MCF 10A (cell line): Measurements from ENCODE around the gene TOMM40L. TPM values are rescaled to one million over a fixed set of nuclear protein-coding genes. Genes with fewer than 3 reads are reported as not detected.
"Not testable (repeated sequence)": the region's sequence is repeated elsewhere in the genome, so short reads cannot be mapped to it uniquely, and the experiment has no call there.

ENCODE experiments used
- BruUV-seq: library from RNA; stranded (reverse); fragments of 400-500 nt; replicated peaks from 2 replicates; lab custom pipeline; 2021; lab: Mats Ljungman, UMichigan
- CTCF ChIA-PET: fragments of 300-600 bp; sonication (Branson Sonifier 250); formaldehyde crosslinking; extraction: SDS; loops from one replicate; lab custom pipeline; 2021; ENCODE audit warnings: antibody characterized with exemption, inconsistent platforms; lab: Yijun Ruan, JAX
- POLR2A ChIA-PET: fragments of 300-600, 350-650 bp; sonication (Branson Sonifier 250); formaldehyde crosslinking; extraction: SDS; loops from one replicate; lab custom pipeline; 2020; ENCODE audit warnings: antibody characterized with exemption, inconsistent platforms; lab: Yijun Ruan, JAX
- DNase-seq: peaks from one replicate; pipeline ENCODE4 v3.0.0-alpha.2; 2018; ENCODE audit not compliant: unreplicated experiment
- H3K27ac Mint-ChIP-seq: one replicate; pipeline ENCODE4 v1.8.0; 2022; ENCODE audit warnings: mild to moderate bottlenecking, low read depth, mixed read lengths; ENCODE audit not compliant: unreplicated experiment
- H3K27me3 Mint-ChIP-seq: one replicate; pipeline ENCODE4 v1.8.0; 2022; ENCODE audit warnings: mixed read lengths; ENCODE audit not compliant: insufficient read depth, unreplicated experiment
- H3K36me3 Mint-ChIP-seq: one replicate; pipeline ENCODE4 v1.8.0; 2022; ENCODE audit warnings: mild to moderate bottlenecking, moderate library complexity, mixed read lengths; ENCODE audit not compliant: insufficient read depth, unreplicated experiment
- H3K4me1 Mint-ChIP-seq: one replicate; pipeline ENCODE4 v1.8.0; 2022; ENCODE audit warnings: mixed read lengths; ENCODE audit not compliant: insufficient read depth, unreplicated experiment
- H3K4me3 Mint-ChIP-seq: one replicate; pipeline ENCODE4 v1.8.0; 2022; ENCODE audit warnings: mild to moderate bottlenecking, moderate library complexity, mixed read lengths; ENCODE audit not compliant: unreplicated experiment
- H3K9me3 Mint-ChIP-seq: one replicate; pipeline ENCODE4 v1.8.0; 2022; ENCODE audit warnings: mixed read lengths; ENCODE audit not compliant: unreplicated experiment
- CTCF ChIP-seq: fragments of 200-600 bp; IDR thresholded peaks from one replicate; pipeline ENCODE4 v1.8.0; 2022; ENCODE audit warnings: antibody characterized with exemption, mild to moderate bottlenecking; ENCODE audit not compliant: unreplicated experiment
- intact Hi-C: fragments of 100-400 bp; cut with micrococcal nuclease; formaldehyde crosslinking; loops from 2 replicates; pipeline ENCODE4 v1.14.1; 2022
- total RNA-seq: library from RNA; stranded (reverse); gene quantifications from 2 replicates; pipeline ENCODE4 v1.2.3, GENCODE V29; 2022

TOMM40L gene
- total RNA-seq, 1 experiment from 2014 or later, result 12.3 TPM

DNA sequence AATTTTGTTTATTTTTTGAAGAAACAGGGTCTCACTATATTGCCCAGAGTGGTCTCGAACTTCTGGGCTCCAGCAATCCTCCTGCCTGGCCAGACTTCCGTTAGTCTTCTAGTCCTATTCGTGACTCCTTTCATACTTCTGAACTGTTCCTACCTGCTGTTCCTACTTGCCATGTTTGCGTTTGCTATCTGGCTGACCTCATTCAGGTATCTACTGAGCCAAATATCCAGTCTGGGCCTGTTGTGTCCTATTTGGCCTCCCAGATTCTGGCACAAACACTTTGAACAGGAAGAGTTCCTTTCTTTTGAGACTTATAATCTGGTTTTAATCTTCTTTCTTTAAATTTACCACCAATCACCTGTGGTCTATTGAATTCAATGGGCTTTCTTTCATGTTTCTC, 19.0 kb downstream of the TOMM40L start:
- no peaks in the 10 kb centered on the region for H3K36me3 Mint-ChIP-seq
- BruUV-seq, result no TSS peak
- peaks cover 11% of the 10 kb centered on the region for H3K4me1 Mint-ChIP-seq
- TF ChIP-seq CTCF, result no peak
- DNase-seq, result peak; percentile 51
- H3K4me3 Mint-ChIP-seq, result no peak overlapping the region
- no peaks in the 10 kb centered on the region for H3K27me3 Mint-ChIP-seq
- ChIA-PET POLR2A (interaction anchor here (1.2 kb wide), 1 partner anchor 146 kb away, joined by 7 read pairs; no protein-coding TSS in a partner anchor), CTCF (interaction anchor here (0.6 to 1.4 kb wide), 2 partner anchors 12 to 51 kb away, joined by 3 to 5 read pairs; no protein-coding TSS in a partner anchor)
- H3K27ac Mint-ChIP-seq, result peak overlapping the region; percentile 17
- no peaks in the 10 kb centered on the region for H3K9me3 Mint-ChIP-seq
- intact Hi-C loops, result loop anchor here (5.0 kb wide), 1 partner anchor 32 kb away; no protein-coding TSS in a partner anchor

DNA sequence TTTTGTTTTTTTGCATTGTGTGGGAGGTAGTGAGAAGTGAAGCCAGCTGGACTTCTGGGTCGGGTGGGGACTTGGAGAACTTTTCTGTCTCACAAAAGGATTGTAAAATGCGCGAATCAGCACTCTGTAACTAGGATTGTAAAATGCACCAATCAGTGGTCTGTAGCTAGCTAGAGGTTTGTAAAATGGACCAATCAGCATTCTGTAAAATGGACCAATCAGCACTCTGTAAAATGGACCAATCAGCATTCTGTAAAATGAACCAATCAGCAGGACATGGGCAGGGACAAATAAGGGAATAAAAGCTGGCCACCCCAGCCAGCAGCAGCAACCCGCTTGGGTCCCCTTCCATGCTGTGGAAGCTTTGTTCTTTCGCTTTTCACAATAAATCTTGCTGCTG, 24.2 kb downstream of the TOMM40L start:
- ChIA-PET CTCF (interaction anchor here (0.8 to 5.9 kb wide), 8 partner anchors 10 to 133 kb away, joined by 3 to 34 read pairs (median 5); partner anchors contain the start of gene TOMM40L), POLR2A (interaction anchor here (0.6 to 1.2 kb wide), 2 partner anchors 11 to 15 kb away, joined by 3 read pairs; no protein-coding TSS in a partner anchor)
- H3K4me3 Mint-ChIP-seq, H3K36me3 Mint-ChIP-seq, intact Hi-C loops, H3K4me1 Mint-ChIP-seq, DNase-seq, H3K27me3 Mint-ChIP-seq, H3K27ac Mint-ChIP-seq, BruUV-seq, H3K9me3 Mint-ChIP-seq: not testable (repeated sequence)

GRCh38 chr1:161250829-161251228, 25.0 kb downstream of the TOMM40L start:
- intact Hi-C loops, result no loop called here
- H3K9me3 Mint-ChIP-seq, result peaks cover 6% of the 10 kb centered on the region
- no TSS peak for BruUV-seq
- H3K27me3 Mint-ChIP-seq, result no peaks in the 10 kb centered on the region
- no peak overlapping the region for H3K27ac Mint-ChIP-seq
- CTCF ChIA-PET, result interaction anchor here (1.2 to 5.9 kb wide), 4 partner anchors 21 to 131 kb away, joined by 3 to 34 read pairs (median 31); partner anchors contain the start of gene TOMM40L
- H3K4me3 Mint-ChIP-seq, result no peak overlapping the region
- POLR2A ChIA-PET, result no interaction called here
- H3K36me3 Mint-ChIP-seq, result no peaks in the 10 kb centered on the region
- H3K4me1 Mint-ChIP-seq, result no peaks in the 10 kb centered on the region
- TF ChIP-seq CTCF, result no peak
- no peak for DNase-seq

DNA sequence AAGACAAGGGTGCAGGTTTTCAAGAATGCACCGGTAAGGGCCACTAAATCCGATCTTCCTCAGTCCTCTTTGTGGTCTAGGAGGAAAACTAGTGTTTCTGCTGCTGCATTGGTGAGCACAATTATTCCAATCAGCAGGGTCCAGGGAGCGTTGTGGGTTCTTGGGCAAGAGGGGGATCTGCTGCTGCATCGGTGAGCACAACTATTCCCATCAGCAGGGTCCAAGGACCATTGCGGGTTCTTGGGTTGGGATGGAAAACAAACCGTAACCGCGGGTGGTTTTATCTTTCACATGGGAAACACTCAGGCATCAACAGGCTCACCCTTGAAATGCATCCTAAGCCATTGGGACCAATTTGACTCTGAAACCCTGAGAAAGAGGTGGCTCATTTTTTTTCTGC, 25.7 kb downstream of the TOMM40L start:
- H3K9me3 Mint-ChIP-seq, result peaks cover 13% of the 10 kb centered on the region
- H3K4me1 Mint-ChIP-seq, result no peaks in the 10 kb centered on the region
- H3K27ac Mint-ChIP-seq, result no peak overlapping the region
- ChIA-PET CTCF (interaction anchor here (1.3 to 1.5 kb wide), 2 partner anchors 25 to 40 kb away, joined by 4 to 5 read pairs; partner anchors contain the start of gene TOMM40L), POLR2A (interaction anchor here (0.7 kb wide), 1 partner anchor 474 kb away, joined by 3 read pairs; no protein-coding TSS in a partner anchor)
- BruUV-seq, result no TSS peak
- no peak for TF ChIP-seq CTCF
- no peaks in the 10 kb centered on the region for H3K36me3 Mint-ChIP-seq
- no peaks in the 10 kb centered on the region for H3K27me3 Mint-ChIP-seq
- intact Hi-C loops, result no loop called here
- no peak for DNase-seq
- H3K4me3 Mint-ChIP-seq, result no peak overlapping the region

DNA sequence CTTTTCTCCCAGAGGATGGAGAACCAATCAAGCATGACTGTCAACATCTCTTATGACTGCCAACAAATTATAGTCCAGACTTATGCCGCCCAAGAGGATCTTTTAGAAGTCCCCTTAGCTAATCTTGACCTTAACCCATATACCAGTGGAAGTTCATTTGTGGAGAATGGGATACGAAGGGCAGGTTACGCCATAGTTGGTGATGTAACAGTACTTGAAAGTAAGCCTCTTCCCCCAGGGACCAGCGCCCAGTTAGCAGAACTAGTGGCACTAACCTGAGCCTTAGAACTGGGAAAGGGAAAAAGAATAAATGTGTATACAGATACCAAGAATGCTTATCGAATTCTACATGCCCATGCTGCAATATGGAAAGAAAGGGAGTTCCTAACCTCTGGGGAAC, 29.4 kb downstream of the TOMM40L start:
- DNase-seq, H3K36me3 Mint-ChIP-seq, H3K4me1 Mint-ChIP-seq, H3K4me3 Mint-ChIP-seq, POLR2A ChIA-PET, intact Hi-C loops, H3K27ac Mint-ChIP-seq, BruUV-seq: not testable (repeated sequence)
- Mint-ChIP-seq H3K9me3 (peaks cover 24% of the 10 kb centered on the region), H3K27me3 (peaks cover 26% of the 10 kb centered on the region)
- CTCF ChIA-PET, result interaction anchor here (1.5 kb wide), 1 partner anchor 12 kb away, joined by 3 read pairs; no protein-coding TSS in a partner anchor

DNA sequence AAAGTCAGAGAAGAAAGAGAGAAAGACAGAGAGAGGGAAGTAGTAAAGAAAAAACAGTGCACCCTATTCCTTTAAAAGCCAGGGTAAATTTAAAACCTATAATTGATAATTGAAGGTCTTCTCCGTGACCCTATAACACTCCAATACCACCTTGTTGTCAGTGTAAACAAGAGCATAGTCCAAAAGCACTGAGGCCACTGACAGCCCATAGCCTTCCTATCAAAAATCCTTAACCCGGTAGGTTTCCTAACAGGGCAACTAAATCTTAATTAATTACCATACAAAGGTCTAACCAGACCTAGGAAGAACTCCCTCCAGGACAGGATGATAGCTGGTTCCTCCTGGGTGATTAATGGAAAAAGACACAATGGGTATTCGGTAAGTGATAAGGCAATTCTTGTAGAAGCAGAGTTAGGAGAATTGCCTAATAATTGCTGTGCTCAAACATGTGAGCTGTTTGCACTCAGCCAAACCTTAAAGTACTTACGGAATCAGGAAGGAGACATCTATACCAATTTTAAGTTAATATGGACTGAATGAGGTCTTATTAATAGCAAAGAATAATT, 30.2 kb downstream of the TOMM40L start:
- ChIA-PET POLR2A (interaction anchor here (0.8 kb wide), 1 partner anchor 67 kb away, joined by 3 read pairs; no protein-coding TSS in a partner anchor), CTCF (interaction anchor here (1.5 to 6.2 kb wide), 3 partner anchors 13 to 35 kb away, joined by 3 to 46 read pairs (median 21); partner anchors contain the start of gene TOMM40L)

More for the DNA sequence above, 30.2 kb downstream of the TOMM40L start:
- Mint-ChIP-seq H3K9me3 (peaks cover 24% of the 10 kb centered on the region), H3K27me3 (peaks cover 34% of the 10 kb centered on the region)
- BruUV-seq, H3K36me3 Mint-ChIP-seq, DNase-seq, H3K4me1 Mint-ChIP-seq, H3K4me3 Mint-ChIP-seq, intact Hi-C loops, H3K27ac Mint-ChIP-seq: not testable (repeated sequence)
